GM12878 (cell line): ENCODE results near the gene PCDHGA6. TPM values are rescaled to one million over a fixed set of nuclear protein-coding genes. Genes with fewer than 3 reads are reported as not detected.
A peak's percentile ranks its signal among the peaks of the same experiment; 100 is the strongest.
"Not testable (repeated sequence)": the region's sequence is repeated elsewhere in the genome, so short reads cannot be mapped to it uniquely, and the experiment has no call there.

ENCODE experiments used
- ATAC-seq: fragments of 200-7000 bp; cut with Tn5 transposase; 3 replicates; pipeline ENCODE4 v1.9.1; 2020; ENCODE audit warnings: mild to moderate bottlenecking, moderate library complexity
- BruUV-seq: library from RNA; stranded (reverse); fragments of 400-500 nt; replicated peaks from 2 replicates; lab custom pipeline; 2021; lab: Mats Ljungman, UMichigan
- CTCF ChIA-PET: fragments of 300-600 bp; sonication (Branson Sonifier 250); formaldehyde crosslinking; extraction: SDS; loops from one replicate; lab custom pipeline; 2021; ENCODE audit warnings: inconsistent platforms; lab: Yijun Ruan, JAX
- POLR2A ChIA-PET: fragments of 350-600 bp; formaldehyde crosslinking; extraction: SDS; loops from one replicate; lab custom pipeline; 2021; ENCODE audit warnings: inconsistent platforms; lab: Charles Lee
- RAD21 ChIA-PET: fragments of 300-600 bp; sonication (Branson Sonifier 250); formaldehyde crosslinking; loops from one replicate; lab custom pipeline; 2023; ENCODE audit warnings: antibody characterized with exemption; ENCODE audit not compliant: unreplicated experiment; lab: Charles Lee
- SMC1A ChIA-PET: fragments of 300-600 bp; sonication (Branson Sonifier 250); formaldehyde crosslinking; loops from one replicate; lab custom pipeline; 2023; ENCODE audit not compliant: unreplicated experiment, uncharacterized antibody; lab: Charles Lee
- DNase-seq: peaks from one replicate; pipeline ENCODE4 v3.0.0-alpha.2; 2011; ENCODE audit warnings: low read depth, low spot score
- FAIRE-seq: peaks from 3 replicates; lab custom pipeline; 2011; peaks lifted over from hg19 to GRCh38; lab: Jason Lieb, UNC
- H2AFZ ChIP-seq: 2 replicates; pipeline ENCODE4 v1.6.0; 2011; ENCODE audit warnings: low read depth, low read length, control low read depth; ENCODE audit not compliant: control insufficient read depth
- H3K27ac ChIP-seq: 2 replicates; pipeline ENCODE4 v1.5.1; 2011; ENCODE audit warnings: control low read depth; ENCODE audit not compliant: control insufficient read depth, insufficient read depth
- H3K27me3 ChIP-seq, 2 experiments: replicated peaks in 1 of 2; 2 replicates each; pipeline versions ENCODE4 v1.6.0 to v1.6.1; 2011; ENCODE audit warnings: low read length in 1 of 2; ENCODE audit not compliant: control insufficient read depth in 2 of 2, insufficient read depth in 2 of 2
- H3K36me3 ChIP-seq, 2 experiments: 2 replicates each; pipeline ENCODE4 v1.5.1; 2011; ENCODE audit warnings: low read length in 1 of 2; ENCODE audit not compliant: control insufficient read depth in 2 of 2, insufficient read depth in 2 of 2
- H3K4me1 ChIP-seq: 2 replicates; pipeline ENCODE4 v1.6.1; 2011; ENCODE audit warnings: mild to moderate bottlenecking, low read length, moderate library complexity, mixed read lengths; ENCODE audit not compliant: control insufficient read depth, insufficient read depth
- H3K4me2 ChIP-seq: 2 replicates; pipeline ENCODE4 v1.6.0; 2011; ENCODE audit warnings: control low read depth; ENCODE audit not compliant: control insufficient read depth, insufficient read depth
- H3K4me3 ChIP-seq: fragments of 200-600 bp; sonication (generic); 2 replicates; pipeline ENCODE4 v1.5.1; 2016
- H3K79me2 ChIP-seq: 2 replicates; pipeline ENCODE4 v1.6.0; 2011; ENCODE audit warnings: low read length; ENCODE audit not compliant: control insufficient read depth, insufficient read depth
- H3K9ac ChIP-seq: 2 replicates; pipeline ENCODE4 v1.8.0; 2011; ENCODE audit warnings: low read length, control low read depth, mixed read lengths; ENCODE audit not compliant: control insufficient read depth, insufficient read depth
- H3K9me3 ChIP-seq: replicated peaks from 3 replicates; pipeline ENCODE4 v1.5.1; 2011; ENCODE audit warnings: mild to moderate bottlenecking, low read length; ENCODE audit not compliant: control insufficient read depth, insufficient read depth
- H4K20me1 ChIP-seq: 2 replicates; pipeline ENCODE4 v1.6.0; 2011; ENCODE audit not compliant: control insufficient read depth, insufficient read depth
- CTCF ChIP-seq, 3 experiments: IDR thresholded peaks in 2 of 3; conservative IDR thresholded peaks in 1 of 3; 2 replicates each; pipeline ENCODE4 v1.5.1; 2011; ENCODE audit warnings: low read depth in 3 of 3, low read length in 3 of 3, mild to moderate bottlenecking in 3 of 3, control low read depth in 2 of 3, moderate library complexity in 2 of 3, inconsistent platforms in 1 of 3, mixed read lengths in 1 of 3; ENCODE audit not compliant: control insufficient read depth in 2 of 3, insufficient read depth in 1 of 3; ENCODE audit errors: extremely low read depth in 1 of 3
- FOS ChIP-seq: IDR thresholded peaks from 3 replicates; pipeline ENCODE4 v1.6.1; 2011; ENCODE audit warnings: borderline replicate concordance; ENCODE audit not compliant: insufficient read length; ENCODE audit errors: extremely low read depth
- FOXK2 ChIP-seq: fragments of 450-650 bp; IDR thresholded peaks from 2 replicates; pipeline ENCODE4 v1.6.1; 2017; ENCODE audit warnings: mild to moderate bottlenecking, moderate library complexity
- JUNB ChIP-seq: IDR thresholded peaks from 2 replicates; pipeline ENCODE4 v1.6.1; 2016; ENCODE audit warnings: antibody characterized with exemption, mild to moderate bottlenecking
- RAD21 ChIP-seq: IDR thresholded peaks from 2 replicates; pipeline ENCODE4 v1.6.1; 2011; ENCODE audit warnings: mild to moderate bottlenecking, low read depth, low read length, moderate library complexity; ENCODE audit not compliant: insufficient read depth
- WGBS: methylation state at CpG from one replicate; pipeline ENCODE4 v1.1.6; 2016; ENCODE audit warnings: low lambda C conversion rate; ENCODE audit not compliant: insufficient replicate concordance, insufficient coverage; ENCODE audit errors: missing lambda C conversion rate; 5-methylcytosine and 5-hydroxymethylcytosine counted together
- in situ Hi-C: fragments of 300-500 bp; cut with MboI; formaldehyde crosslinking; loops from 9 replicates; pipeline ENCODE4 v1.14.3; 2018; ENCODE audit warnings: mixed read lengths
- intact Hi-C: fragments of 100-400 bp; cut with micrococcal nuclease; formaldehyde crosslinking; loops from one replicate; pipeline ENCODE4 v1.14.2; 2022; ENCODE audit not compliant: unreplicated experiment
- polyA plus RNA-seq, 11 experiments: library from polyadenylated mRNA; depleted of rRNA in 4 of 11; unstranded in 6 of 11; stranded (reverse) in 5 of 11; fragments of >200 nt; fragmentation: Nextera tagmentation in 4 of 11; fragmentation: Illumina TruSeq in 1 of 11; extraction: Ambion mirVana in 4 of 11; extraction: Trizol in 1 of 11; gene quantifications; 1 replicate in 1 of 11; 2 replicates in 10 of 11; pipeline versions ENCODE4 v1.2.1 to v1.2.3, GENCODE V29; 2011 to 2016; ENCODE audit warnings: inconsistent platforms in 2 of 11, missing spikeins in 2 of 11, low read depth in 1 of 11
- total RNA-seq, 4 experiments: library from RNA; depleted of rRNA in 3 of 4; stranded (reverse); fragments of >200 nt in 3 of 4; fragmentation: Illumina TruSeq in 1 of 4; extraction: Trizol in 1 of 4; gene quantifications; 2 replicates each; pipeline versions ENCODE4 v1.2.1 to v1.2.3, GENCODE V29; 2013 to 2021
- TF ChIP-seq, protein P1 (sequence below): IDR thresholded peaks from 2 replicates; pipeline ENCODE4 v1.6.1; 2012; ENCODE audit warnings: low read depth, low read length, improper control_type of control experiment

PCDHGA6 gene
- total and polyA plus RNA-seq, 10 of the 15 experiments (the other 5 are each of a cell fraction or from before 2014, with no cell fraction given), result 0.04 to 0.60 (median 0.15) TPM; not detected in 3

DNA sequence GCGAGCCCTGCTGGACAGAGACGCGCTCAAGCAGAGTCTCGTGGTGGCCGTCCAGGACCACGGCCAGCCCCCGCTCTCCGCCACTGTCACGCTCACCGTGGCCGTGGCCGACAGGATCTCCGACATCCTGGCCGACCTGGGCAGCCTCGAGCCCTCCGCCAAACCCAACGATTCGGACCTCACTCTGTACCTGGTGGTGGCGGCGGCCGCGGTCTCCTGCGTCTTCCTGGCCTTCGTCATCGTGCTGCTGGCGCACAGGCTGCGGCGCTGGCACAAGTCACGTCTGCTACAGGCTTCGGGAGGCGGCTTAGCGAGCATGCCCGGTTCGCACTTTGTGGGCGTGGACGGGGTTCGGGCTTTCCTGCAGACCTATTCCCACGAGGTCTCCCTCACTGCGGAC, 41.1 kb upstream of the PCDHGA6 start:
- H2AFZ ChIP-seq, H3K79me2 ChIP-seq, H3K4me3 ChIP-seq, FAIRE-seq, H3K4me1 ChIP-seq, H3K9ac ChIP-seq, H3K36me3 ChIP-seq, ATAC-seq, POLR2A ChIA-PET, H4K20me1 ChIP-seq, DNase-seq, BruUV-seq, H3K4me2 ChIP-seq, H3K27me3 ChIP-seq, in situ Hi-C loops, H3K27ac ChIP-seq, H3K9me3 ChIP-seq, RAD21 ChIA-PET, SMC1A ChIA-PET, intact Hi-C loops: not testable (repeated sequence)
- WGBS, result 87% methylated on average over 30 of the region's 39 CpGs
- CTCF ChIA-PET, result interaction anchor here (1.3 kb wide), 1 partner anchor 13 kb away, joined by 4 read pairs; no protein-coding TSS in a partner anchor

DNA sequence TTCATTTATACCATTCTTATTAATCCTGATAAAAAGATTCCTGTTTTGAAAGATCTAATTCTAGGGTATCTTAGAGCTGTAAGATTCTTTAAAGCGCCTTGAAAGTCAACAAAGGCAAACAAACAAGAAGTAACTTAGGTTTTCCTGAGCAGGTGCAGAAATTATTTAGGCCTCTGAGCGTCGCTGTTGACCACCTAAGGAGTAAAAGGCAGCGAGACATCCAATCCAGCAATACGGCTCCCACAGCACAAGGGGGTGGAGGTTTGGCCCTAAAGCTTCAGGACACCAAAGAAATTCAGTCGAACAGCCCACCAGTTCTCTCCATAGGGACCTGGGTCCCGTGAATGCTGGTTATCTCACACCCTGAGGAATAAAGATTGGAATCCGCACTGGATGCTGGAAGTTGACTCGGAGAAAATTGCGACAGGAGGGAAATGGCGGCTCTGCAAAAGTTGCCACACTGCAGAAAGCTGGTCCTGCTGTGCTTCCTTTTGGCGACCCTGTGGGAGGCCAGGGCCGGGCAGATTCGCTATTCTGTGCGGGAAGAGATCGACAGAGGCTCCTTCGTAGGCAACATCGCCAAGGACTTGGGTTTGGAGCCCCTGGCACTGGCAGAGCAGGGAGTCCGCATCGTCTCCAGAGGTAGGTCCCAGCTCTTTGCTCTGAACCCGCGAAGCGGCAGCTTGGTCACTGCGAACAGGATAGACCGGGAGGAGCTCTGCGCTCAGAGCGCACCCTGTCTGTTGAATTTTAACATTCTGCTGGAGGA, 35.0 kb upstream of the PCDHGA6 start, which contains the start of gene PCDHGA2:
TSS of gene PCDHGA2 (plus strand) at position 223 of the 769 bp plus-strand sequence.
- BruUV-seq, result no TSS peak
- no peaks in the 10 kb centered on the region; the same call in 1 of the 3 replicates for H3K9me3 ChIP-seq
- TF ChIP-seq, protein P1, sequence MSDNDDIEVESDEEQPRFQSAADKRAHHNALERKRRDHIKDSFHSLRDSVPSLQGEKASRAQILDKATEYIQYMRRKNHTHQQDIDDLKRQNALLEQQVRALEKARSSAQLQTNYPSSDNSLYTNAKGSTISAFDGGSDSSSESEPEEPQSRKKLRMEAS, result no peak
- TF ChIP-seq FOS (no peak), CTCF (IDR thresholded peaks at IDR 0.05 in 2 of 3, conservative IDR thresholded peaks at IDR 0.05 in 1 of 3; ENCODE audit: control insufficient read depth in 2 of 3, extremely low read depth in 1 of 3, insufficient read depth in 1 of 3, low read depth in 3 of 3, low read length in 3 of 3) (peak; percentile 16 to 46 (median 40); a peak in 5 of 6 replicates), RAD21 (peak; percentile 42), FOXK2 (no peak), JUNB (no peak)
- ChIA-PET RAD21 (interaction anchor here (0.7 kb wide), 1 partner anchor 225 kb away, joined by 3 read pairs; no protein-coding TSS in a partner anchor), SMC1A (interaction anchor here (1.3 to 1.6 kb wide), 2 partner anchors 10 to 225 kb away, joined by 3 to 6 read pairs; no protein-coding TSS in a partner anchor), POLR2A (no interaction called here), CTCF (interaction anchor here (1.4 to 1.7 kb wide), 2 partner anchors 16 to 18 kb away, joined by 5 read pairs; partner anchors contain the start of gene TAF7)
- no peak within 1 kb of the TSS for H3K4me3 ChIP-seq
- DNase-seq (no peak), ATAC-seq (peak; percentile 49), FAIRE-seq (no peak)
- no peak within 1 kb of the TSS for H2AFZ ChIP-seq
- no peak within 1 kb of the TSS for H3K4me2 ChIP-seq
- H3K36me3 ChIP-seq, result no peaks in the 10 kb centered on the region
- H3K79me2 ChIP-seq, result no peaks in the 10 kb centered on the region
- H3K27me3 ChIP-seq, result no peaks in the 10 kb centered on the region
- intact Hi-C loops (no loop called here), in situ Hi-C loops (no loop called here)
- no peaks in the 10 kb centered on the region for H3K4me1 ChIP-seq
- no peaks in the 10 kb centered on the region for H4K20me1 ChIP-seq
- no peak within 1 kb of the TSS for H3K9ac ChIP-seq
- no peak within 1 kb of the TSS for H3K27ac ChIP-seq
- WGBS, result 42% methylated on average over 27 of the region's 27 CpGs
